GM12873 (cell line): Measurements from ENCODE around the gene MYH8.

Experiments used
- TF ChIP-seq, protein P1 (sequence below): IDR thresholded peaks from 2 replicates; pipeline ENCODE4 v1.5.1; 2012; ENCODE audit warnings: low read depth, mild to moderate bottlenecking, moderate library complexity, low read length, control low read depth; ENCODE audit not compliant: insufficient read depth; ENCODE audit errors: missing control alignments

The MYH8 gene

DNA sequence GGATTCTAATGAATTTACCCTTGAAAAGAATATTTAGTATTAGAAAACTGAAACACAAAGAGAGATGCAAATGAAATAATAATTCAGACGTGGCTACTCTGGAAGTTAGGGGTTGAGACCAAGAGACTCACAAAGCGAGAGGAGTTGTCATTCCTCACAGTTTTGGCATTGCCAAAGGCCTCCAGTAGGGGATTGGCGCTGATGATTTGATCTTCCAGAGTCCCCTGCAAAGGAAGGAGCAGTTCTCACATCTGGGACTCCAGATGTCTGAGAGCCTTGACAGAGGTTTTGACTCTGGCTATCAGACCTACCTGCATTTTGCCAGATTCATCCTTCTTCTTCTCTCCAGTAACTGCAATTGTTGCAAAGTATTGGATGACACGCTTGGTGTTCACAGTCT, 6.6 kb downstream of the MYH8 start:
- TF ChIP-seq, protein P1, sequence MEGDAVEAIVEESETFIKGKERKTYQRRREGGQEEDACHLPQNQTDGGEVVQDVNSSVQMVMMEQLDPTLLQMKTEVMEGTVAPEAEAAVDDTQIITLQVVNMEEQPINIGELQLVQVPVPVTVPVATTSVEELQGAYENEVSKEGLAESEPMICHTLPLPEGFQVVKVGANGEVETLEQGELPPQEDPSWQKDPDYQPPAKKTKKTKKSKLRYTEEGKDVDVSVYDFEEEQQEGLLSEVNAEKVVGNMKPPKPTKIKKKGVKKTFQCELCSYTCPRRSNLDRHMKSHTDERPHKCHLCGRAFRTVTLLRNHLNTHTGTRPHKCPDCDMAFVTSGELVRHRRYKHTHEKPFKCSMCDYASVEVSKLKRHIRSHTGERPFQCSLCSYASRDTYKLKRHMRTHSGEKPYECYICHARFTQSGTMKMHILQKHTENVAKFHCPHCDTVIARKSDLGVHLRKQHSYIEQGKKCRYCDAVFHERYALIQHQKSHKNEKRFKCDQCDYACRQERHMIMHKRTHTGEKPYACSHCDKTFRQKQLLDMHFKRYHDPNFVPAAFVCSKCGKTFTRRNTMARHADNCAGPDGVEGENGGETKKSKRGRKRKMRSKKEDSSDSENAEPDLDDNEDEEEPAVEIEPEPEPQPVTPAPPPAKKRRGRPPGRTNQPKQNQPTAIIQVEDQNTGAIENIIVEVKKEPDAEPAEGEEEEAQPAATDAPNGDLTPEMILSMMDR = no peak

DNA sequence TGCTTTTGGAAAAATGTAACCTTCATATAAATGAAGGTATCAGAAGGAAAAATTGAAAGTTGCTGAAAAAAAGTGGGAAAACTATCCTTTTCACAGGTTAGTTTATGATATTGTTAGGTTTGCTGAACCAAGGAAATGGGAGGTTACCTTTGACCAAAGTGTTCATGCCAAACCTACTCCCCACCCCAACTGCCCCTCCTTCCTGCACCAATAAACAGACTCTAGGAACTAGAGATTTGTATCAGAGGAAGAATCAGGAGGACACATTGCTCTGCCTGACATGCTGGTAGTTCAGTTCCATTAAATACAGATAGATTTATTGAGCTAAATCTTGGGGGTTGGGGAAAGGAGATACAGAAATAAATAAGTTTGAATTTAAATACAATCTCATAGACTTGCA, 18.2 kb downstream of the MYH8 start:
- TF ChIP-seq, protein P1 = no peak

DNA sequence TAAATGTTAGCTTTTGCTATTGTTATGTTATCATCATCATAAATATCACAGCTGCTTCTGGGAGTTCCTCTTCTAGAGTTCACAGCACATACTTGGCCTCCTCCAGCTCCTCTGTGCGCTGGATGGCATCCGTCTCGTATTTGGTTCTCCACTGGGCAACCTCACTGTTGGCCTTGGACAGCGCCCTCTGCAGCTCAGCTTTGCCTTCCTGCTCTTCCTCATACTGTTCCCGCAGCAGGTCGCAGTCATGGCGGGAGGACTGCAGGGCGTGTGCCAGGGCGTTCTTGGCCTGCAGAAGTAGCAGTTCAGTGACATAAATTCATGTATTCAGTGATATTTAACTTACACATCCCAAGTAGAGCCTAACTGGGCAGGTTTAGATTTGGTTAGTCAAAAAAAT, 23.4 kb downstream of the MYH8 start:
- TF ChIP-seq, protein P1 = no peak

DNA sequence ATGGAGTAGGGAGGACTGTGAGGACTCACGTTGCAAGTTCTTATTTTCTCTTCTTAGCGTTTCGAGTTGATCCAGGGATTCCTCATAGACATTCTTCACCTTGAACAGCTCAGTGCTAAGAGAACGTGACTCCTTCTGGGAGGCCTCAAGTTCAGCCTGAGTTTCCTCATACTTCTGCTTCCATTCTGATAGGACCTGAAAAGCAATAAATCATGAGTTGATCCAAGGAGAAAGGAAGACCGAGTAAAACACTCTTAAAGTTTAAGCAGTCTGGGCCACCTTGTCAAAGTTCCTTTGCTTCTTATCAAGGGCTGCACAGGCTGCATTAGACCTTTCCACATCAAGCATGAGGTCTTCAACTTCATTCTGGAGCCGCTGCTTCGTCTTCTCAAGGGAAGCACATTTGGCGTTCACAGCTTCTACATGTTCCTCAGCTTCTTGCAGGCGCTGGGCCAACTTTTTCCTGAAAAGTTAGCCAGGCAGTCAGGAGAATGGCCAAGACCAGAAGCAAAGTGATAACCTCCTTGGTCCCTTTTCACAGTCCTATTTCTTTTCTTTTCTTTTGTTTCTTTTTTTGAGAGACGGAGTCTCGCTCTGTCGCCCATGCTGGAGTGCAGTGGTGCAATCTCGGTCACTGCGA, 25.1 kb downstream of the MYH8 start:
- TF ChIP-seq, protein P1 = no peak

DNA sequence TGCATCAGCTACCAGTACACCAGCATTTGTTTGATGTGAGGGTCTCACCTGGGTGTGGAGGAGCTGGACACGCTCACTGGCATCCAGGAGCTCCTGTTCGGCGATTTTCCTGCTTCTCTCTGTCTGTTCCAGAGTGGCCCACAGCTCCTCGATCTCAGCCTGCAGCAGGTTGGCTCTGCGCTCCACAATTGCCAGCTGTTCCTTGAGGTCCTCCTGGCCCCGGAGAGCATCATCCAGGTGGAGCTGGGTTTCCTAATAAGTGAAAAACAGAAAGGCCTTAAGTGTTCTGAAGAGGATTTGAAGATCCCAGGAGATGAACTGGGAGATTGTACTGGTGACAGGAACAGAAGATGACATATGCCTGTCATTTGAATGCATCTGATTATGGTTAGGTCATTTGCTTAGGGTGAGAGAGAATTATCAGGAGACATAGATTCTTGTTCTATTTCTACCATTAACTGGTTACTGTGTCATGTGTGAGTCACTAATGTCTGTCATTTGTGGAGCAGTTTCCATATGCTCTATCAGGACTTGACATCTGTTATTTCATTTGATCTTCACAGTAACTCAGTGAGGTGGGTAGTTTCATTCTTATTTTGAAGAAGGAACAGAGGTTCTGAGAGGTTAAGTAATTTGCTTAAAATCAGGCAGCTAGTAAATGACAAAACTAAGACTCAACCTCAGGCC, 27.4 kb downstream of the MYH8 start:
- TF ChIP-seq, protein P1 = no peak

DNA sequence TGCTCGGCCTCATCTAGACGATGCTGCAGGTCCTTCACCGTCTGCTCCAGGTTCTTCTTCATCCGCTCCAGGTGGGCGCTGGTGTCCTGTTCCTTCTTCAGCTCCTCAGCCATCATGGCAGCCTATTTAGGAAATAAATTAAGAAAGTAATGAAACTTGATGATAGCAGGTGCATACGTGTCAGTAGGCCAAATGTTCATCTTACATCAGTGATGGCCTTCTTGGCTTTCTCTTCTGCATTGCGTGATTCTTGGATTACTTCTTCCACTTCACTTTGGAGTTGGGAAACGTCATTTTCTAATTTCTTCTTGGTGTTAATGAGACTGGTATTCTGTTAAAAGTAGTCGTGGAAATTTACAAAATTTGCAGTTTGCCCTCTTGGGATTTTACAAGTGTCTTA, 28.9 kb downstream of the MYH8 start:
- TF ChIP-seq, protein P1 = no peak

DNA sequence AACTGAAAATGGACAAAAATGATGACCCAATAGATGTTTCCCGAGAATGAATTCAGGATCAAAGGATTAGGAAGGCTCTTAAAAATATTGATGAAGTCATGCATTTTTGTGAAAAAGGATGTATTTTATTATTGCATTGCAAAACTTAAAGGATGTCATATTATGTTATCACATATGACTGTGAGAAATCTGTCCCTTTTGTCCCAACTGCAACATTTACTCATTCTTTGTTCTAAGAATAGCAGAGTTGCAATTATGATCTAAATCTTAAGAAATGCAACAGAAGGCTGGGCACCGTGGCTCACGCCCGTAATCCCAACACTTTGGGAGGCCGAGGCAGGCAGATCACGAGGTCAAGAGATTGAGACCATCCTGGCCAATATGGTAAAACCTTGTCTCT, 35.9 kb downstream of the MYH8 start:
- TF ChIP-seq, protein P1 = no peak
